ENCODE data around the gene NTSR1.

Gene NTSR1

DNA sequence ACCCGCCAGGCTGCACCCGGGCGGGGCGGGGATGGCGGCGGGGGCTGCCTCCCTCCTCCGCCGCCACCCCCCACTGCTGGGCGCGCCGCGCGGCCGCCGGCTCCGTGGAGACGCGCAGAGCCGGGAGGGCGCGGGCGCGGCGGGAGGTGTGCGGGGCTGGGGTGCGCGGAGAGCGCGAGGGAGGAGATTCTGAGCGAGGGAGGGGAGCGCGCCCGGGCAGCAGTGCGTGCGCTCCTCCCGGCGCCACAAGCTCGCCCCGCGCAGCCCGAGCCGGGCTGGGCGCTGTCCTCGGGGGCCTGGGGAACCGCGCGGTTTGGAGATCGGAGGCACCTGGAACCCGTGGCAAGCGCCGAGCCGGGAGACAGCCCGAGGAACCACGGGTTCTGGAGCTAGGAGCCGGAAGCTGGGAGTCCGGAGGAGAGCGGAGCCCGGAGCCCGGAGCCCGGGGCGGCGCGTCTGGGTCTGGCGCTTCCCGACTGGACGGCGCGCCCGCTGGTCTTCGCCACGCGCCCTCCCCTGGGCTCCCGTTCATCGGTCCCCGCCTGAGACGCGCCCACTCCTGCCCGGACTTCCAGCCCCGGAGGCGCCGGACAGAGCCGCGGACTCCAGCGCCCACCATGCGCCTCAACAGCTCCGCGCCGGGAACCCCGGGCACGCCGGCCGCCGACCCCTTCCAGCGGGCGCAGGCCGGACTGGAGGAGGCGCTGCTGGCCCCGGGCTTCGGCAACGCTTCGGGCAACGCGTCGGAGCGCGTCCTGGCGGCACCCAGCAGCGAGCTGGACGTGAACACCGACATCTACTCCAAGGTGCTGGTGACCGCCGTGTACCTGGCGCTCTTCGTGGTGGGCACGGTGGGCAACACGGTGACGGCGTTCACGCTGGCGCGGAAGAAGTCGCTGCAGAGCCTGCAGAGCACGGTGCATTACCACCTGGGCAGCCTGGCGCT, at the start of gene NTSR1:
Gene NTSR1 (plus strand): TSS at position 246 of the 946 bp plus-strand sequence. CDS start 372 bp downstream, at position 618.
- Mint-ChIP-seq H3K27ac (no peak within 1 kb of the TSS), H3K4me3 (no peak within 1 kb of the TSS), H3K36me3 (ENCODE audit: low read depth) (no peaks in the 10 kb centered on the region), H3K4me1 (ENCODE audit: low read depth) (no peaks in the 10 kb centered on the region), H3K27me3 (ENCODE audit: low read depth) (peaks cover 52% of the 10 kb centered on the region), H3K9me3 (no peaks in the 10 kb centered on the region)

DNA sequence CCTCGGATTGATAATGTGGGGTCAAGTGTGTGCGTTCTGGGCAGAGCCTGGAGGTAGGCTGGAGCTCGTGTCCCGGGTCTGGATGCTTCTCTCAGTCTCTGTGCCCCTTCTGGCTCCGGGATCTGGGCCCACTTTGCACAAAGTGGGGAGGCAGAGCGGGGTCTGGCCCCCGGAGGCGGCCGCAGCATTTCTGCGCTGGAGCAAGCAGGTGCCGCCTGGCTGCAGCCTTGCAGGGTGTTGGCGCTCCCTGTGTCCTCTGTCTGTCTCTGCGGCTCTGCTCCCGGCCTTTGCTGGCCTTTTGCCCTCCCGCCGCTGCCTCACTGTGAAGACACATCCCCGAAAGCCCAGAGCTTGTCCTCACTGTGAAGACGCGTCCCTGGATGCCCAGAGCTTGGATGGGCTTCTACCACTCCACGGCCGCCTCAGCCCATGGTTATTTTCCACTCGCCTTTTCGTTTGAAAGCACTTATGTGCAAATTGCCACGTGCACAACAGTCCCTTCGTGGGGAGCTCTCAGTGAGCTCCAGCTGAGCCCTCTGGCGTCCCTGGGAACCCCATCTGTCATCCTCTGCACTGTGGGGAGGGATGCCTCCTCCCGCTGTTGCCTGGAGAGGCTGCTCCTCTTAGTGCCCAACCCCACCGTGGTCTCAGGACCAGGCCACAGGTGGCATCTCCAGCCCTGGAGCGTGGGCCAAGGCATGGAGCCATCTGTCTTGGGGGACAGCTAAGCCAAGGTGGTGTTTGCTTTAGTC, 49.0 kb upstream of the NTSR1 start:
- no peaks in the 10 kb centered on the region for H3K4me1 Mint-ChIP-seq (ENCODE audit: low read depth)
- H3K27me3 Mint-ChIP-seq (ENCODE audit: low read depth): no peaks in the 10 kb centered on the region
- peaks cover 2% of the 10 kb centered on the region for H3K36me3 Mint-ChIP-seq (ENCODE audit: low read depth)
- no peak overlapping the region for H3K27ac Mint-ChIP-seq
- H3K9me3 Mint-ChIP-seq: no peaks in the 10 kb centered on the region
- no peak overlapping the region for H3K4me3 Mint-ChIP-seq

DNA sequence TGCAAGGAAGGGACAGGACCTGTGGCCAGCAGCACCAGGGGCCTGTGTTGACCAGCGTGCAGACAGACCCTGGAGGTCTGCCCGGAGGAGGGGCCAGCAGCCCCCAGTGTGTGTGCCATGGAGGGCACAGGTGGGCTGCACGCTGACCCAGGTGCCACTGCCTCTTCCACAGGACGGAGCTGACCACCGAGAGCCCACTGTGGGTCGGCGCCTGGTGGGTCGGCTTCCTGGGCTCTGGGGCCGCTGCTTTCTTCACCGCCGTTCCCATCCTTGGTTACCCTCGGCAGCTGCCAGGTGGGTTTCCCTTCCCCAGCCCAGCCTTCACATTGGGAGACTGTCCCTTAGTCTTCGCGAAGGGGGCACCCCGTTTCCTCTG, 48.4 kb upstream of the NTSR1 start:
- Mint-ChIP-seq H3K36me3 (ENCODE audit: low read depth) (peaks cover 2% of the 10 kb centered on the region), H3K27me3 (ENCODE audit: low read depth) (no peaks in the 10 kb centered on the region), H3K9me3 (no peaks in the 10 kb centered on the region), H3K27ac (no peak overlapping the region), H3K4me3 (no peak overlapping the region), H3K4me1 (ENCODE audit: low read depth) (no peaks in the 10 kb centered on the region)

DNA sequence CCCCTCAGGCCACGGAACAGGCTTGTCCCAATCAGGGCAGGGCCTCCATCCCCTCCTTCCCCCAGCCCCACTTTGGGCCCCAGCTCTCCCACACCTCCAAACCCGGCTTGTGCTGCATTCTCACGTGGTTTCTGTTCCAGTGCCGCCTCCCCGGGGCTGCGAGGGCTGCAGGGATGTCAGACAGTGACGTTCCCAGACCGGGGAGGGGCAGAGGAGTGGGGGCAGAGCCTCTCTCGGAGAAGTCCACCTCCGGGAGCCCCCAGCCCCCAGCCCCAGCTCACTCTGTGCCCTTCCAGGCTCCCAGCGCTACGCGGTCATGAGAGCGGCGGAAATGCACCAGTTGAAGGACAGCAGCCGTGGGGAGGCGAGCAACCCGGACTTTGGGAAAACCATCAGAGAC, 47.9 kb upstream of the NTSR1 start:
- Mint-ChIP-seq H3K36me3 (ENCODE audit: low read depth) (peaks cover 2% of the 10 kb centered on the region), H3K27ac (no peak overlapping the region), H3K4me3 (no peak overlapping the region), H3K9me3 (no peaks in the 10 kb centered on the region), H3K27me3 (ENCODE audit: low read depth) (no peaks in the 10 kb centered on the region), H3K4me1 (ENCODE audit: low read depth) (no peaks in the 10 kb centered on the region)

DNA sequence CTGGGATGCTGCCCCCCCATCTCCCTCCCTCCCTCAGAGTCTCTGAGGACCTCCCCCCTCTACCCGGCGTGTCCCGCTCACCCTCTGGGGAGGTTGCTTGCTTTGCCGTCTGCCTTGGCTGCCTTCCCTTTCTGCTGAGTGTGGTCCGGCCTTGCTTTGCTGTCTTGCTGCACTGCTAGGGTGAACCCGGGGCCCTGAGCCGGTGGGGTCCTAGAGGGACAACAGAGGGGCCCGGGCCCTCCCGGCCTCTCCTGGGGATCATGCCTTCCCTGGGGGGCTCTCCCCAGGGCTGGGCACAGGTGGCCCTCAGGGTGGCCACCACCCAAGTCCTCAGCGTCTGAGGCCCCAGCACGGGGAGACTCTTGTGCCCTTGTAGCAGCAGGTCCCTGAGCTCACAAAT, 47.0 kb upstream of the NTSR1 start:
- Mint-ChIP-seq H3K4me1 (ENCODE audit: low read depth) (no peaks in the 10 kb centered on the region), H3K27ac (no peak overlapping the region), H3K9me3 (no peaks in the 10 kb centered on the region)

DNA sequence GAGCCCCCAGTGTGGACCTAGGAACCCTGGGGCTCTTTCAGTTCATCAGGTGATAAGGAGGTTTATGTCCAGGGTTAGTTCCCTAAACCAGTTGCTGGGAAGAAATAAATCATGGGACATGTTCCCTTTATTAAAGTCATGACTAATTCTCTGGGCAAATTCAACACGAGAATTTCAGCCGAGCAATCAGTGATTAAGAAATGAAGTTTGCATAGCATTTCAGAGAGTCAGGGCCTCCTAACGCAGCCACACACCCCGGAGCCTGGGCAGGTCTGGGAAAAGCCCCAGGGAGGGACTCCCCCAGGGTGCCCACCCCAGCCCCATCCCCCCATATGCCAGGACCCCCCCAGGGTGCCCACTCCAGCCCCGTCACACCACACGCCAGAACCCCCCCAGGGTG, 46.2 kb upstream of the NTSR1 start:
- no peaks in the 10 kb centered on the region for H3K9me3 Mint-ChIP-seq
- H3K27ac Mint-ChIP-seq: no peak overlapping the region
- H3K27me3 Mint-ChIP-seq (ENCODE audit: low read depth): no peaks in the 10 kb centered on the region
- no peak overlapping the region for H3K4me3 Mint-ChIP-seq
- peaks cover 2% of the 10 kb centered on the region for H3K36me3 Mint-ChIP-seq (ENCODE audit: low read depth)
- H3K4me1 Mint-ChIP-seq (ENCODE audit: low read depth): no peaks in the 10 kb centered on the region

More for the DNA sequence above, 47.0 kb upstream of the NTSR1 start:
- Mint-ChIP-seq H3K27me3 (ENCODE audit: low read depth) (no peaks in the 10 kb centered on the region), H3K4me3 (no peak overlapping the region), H3K36me3 (ENCODE audit: low read depth) (peaks cover 2% of the 10 kb centered on the region)

DNA sequence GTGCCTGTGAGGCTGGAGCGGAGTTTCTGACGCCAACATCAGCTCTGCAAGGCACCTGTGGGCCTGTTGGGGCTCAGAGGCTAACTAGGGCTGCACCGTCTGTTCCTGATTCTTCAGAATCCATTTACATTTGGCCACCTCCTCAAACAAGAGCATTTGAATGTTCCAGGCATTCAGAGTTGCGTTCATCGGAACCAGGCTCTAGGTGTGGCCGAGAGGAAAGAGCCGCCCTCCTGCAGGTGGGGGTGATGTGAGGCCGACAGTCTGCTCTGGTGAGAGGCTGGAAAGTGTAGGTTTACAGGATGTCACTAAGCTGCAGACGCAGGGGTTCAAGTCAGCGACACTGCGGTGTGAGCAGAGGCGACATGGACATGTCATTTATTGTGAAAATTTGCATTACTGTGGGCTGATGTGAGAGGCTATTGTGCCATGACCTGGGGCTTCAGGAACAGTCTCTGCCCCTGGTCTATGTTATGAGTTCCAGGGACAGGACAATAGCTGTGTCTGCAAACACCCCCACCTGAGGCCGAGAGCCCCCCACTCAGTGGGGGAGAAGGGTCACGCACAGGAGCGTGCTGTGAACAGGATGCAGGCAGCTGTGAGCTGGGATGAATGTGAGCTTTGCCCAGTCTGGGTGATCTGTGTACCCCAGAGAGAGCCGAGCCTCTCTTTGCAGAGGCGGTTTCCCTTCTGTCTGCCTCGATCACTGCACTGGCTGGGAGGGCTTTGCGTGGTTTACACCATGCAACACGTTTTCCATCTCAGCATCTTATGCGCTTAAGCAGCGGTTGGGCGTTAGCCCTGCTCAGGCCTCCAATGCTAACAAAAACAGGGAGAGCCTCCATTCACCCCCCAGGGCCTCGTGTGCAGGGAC, 45.3 kb upstream of the NTSR1 start:
- Mint-ChIP-seq H3K27ac (no peak overlapping the region), H3K4me1 (ENCODE audit: low read depth) (peaks cover 2% of the 10 kb centered on the region), H3K27me3 (ENCODE audit: low read depth) (no peaks in the 10 kb centered on the region), H3K36me3 (ENCODE audit: low read depth) (peaks cover 4% of the 10 kb centered on the region), H3K4me3 (no peak overlapping the region), H3K9me3 (no peaks in the 10 kb centered on the region)

DNA sequence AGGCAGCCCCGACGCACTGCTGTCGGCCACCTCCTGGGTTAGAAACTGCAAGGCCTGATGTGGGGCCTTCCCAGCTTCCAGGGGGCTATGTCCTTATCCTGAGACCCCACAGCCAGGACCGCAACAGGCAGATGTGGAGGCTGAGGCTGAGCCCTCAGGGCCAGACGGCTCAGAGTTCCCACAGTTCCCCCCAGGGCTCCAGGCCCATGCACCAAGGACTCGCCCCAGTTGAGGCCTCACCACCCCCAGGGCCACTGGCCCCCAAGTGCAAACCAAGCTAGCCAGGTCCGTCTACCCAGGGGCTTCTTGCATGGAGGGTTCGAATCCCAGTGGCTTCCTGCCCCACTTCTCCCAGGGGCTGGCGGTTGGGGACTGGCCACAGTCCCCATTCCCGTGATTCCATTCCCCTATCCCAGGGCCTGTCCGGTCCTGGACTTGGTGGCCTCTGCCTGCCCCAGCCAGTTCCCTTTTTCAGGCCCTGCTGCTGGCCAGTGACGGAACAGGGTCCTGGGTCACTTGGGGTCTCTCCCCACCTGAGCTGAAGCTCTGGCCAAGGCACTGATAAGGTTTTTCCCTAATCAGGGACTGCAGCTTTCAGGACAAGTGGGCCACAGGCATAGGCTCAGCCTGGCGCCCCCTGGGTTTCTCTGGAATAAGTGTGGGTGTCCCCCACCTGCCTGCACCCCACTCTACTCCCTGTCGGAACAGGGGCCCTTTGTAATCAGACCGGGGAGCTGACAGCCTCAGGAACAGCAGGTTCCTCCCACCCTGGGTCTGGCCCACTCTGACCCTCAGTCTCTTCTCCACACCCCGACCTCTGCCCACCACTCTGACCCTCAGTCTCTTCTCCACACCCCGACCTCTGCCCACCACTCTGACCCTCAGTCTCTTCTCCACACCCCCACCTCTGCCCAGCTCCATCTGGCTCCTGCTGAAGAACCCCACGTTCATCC, 44.3 kb upstream of the NTSR1 start:
- no peaks in the 10 kb centered on the region for H3K9me3 Mint-ChIP-seq
- no peak overlapping the region for H3K4me3 Mint-ChIP-seq
- peaks cover 5% of the 10 kb centered on the region for H3K36me3 Mint-ChIP-seq (ENCODE audit: low read depth)
- H3K27me3 Mint-ChIP-seq (ENCODE audit: low read depth): no peaks in the 10 kb centered on the region
- H3K27ac Mint-ChIP-seq: no peak overlapping the region
- H3K4me1 Mint-ChIP-seq (ENCODE audit: low read depth): peaks cover 3% of the 10 kb centered on the region

DNA sequence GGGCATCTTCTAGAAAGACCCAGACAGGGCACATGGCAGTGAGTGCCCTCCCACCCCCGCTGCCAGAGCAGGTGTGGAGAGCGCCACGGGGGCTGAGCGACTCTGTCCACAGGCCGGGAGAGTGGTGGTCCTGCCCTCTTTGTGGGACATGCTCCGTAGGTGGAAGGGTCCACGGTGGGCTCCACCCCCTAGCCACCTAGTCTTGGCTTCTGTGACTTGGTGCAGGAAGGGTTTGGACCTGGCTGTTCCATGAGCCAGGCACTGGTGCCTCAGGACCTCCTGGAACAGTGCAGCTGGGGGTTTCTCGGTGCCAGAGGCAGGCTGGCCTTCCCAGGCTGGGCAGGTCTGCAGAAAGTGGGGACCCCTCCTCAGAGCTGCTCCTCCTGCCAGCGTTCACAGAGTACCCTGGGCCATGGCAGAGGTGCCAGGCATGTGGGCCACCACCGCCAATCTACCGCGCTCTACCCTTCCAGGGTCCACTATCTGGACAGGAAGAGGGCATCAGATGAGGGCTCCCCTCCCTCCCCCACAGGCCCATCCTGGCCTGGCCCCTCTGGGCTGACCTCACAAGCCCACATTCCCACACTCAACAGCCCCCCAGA, 43.4 kb upstream of the NTSR1 start:
- Mint-ChIP-seq H3K4me3 (no peak overlapping the region), H3K4me1 (ENCODE audit: low read depth) (peaks cover 4% of the 10 kb centered on the region), H3K36me3 (ENCODE audit: low read depth) (peaks cover 8% of the 10 kb centered on the region), H3K27me3 (ENCODE audit: low read depth) (no peaks in the 10 kb centered on the region), H3K9me3 (no peaks in the 10 kb centered on the region), H3K27ac (no peak overlapping the region)

DNA sequence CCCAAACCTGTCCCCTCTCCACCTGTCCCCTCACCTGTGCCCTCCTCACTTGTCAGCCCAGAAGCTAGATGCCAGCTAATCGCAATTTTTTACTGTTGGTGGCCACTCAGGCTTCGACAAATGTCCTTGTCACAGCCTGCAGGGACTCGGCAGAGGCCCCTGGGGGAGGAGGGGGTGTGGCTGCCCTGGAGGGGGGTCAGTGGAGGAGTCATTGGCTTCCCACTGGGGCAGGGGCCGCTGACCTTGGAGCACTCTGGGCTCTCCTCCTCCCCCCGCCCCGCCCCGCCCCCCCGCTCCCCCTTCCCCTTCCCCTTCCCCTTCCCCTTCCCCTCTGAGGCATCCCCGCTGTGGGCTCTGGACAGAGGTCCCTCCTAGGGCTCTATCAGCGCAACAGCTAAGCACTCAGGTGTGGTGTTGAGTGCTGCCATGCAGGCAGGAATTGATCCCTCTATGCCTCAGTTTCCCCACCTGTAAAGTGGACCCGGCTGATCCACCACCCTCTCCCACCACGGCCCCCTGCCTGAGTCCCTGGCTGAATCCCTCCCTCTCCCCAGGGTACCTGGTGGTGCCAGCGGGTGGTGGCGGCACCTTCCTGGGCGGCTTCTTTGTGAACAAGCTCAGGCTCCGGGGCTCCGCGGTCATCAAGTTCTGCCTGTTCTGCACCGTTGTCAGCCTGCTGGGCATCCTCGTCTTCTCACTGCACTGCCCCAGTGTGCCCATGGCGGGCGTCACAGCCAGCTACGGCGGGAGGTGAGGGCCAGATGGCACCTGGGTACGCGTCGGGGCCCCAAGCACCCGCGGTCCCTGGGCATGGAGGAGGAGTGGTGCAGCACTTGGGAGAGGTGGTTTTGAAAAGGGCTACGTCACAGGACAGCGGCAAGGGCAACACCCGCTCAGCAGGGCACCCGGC, 42.6 kb upstream of the NTSR1 start:
- H3K27ac Mint-ChIP-seq: no peak overlapping the region
- peaks cover 4% of the 10 kb centered on the region for H3K4me1 Mint-ChIP-seq (ENCODE audit: low read depth)
- H3K9me3 Mint-ChIP-seq: no peaks in the 10 kb centered on the region
- H3K27me3 Mint-ChIP-seq (ENCODE audit: low read depth): no peaks in the 10 kb centered on the region
- no peak overlapping the region for H3K4me3 Mint-ChIP-seq
- H3K36me3 Mint-ChIP-seq (ENCODE audit: low read depth): peaks cover 8% of the 10 kb centered on the region

DNA sequence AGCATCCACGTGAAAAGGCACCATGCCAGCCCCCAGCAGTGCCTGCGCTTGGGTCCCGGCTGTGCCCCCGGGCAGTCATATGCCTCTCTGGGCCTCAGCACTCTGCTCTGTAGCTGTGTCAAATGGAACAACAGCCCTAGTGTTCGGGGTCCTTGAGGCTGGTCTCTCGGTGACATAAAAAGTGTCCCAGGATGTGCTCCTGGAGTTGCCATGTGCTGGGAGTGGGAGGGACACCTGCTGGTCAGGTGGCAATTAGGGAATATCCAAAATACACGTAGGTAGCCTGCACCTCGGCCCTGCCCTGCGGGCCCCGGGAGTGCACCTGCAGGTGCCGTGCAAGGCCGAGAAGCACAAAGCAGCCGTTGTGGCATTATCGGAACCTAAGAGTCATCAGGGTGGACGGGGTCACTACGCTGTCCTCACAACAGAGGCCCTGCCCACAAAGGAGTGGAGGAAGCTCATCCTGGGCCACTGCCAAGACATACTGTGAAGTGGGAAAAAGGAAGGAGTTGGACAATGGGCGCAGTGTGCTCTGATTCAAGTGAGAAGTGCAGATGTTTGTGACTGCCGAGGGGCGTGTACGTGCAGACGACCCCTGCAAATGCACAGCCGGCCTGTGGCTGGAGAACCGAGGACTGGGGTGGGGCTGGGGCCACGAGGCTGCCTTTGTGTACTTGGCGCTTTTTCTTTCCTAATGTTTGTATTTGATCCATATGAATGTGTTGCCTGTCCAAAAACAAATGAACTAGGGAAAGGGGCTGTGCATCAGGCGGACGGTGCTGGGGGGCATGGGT, 41.7 kb upstream of the NTSR1 start:
- peaks cover 14% of the 10 kb centered on the region for H3K36me3 Mint-ChIP-seq (ENCODE audit: low read depth)
- H3K4me1 Mint-ChIP-seq (ENCODE audit: low read depth): peaks cover 6% of the 10 kb centered on the region
- no peaks in the 10 kb centered on the region for H3K9me3 Mint-ChIP-seq
- no peak overlapping the region for H3K27ac Mint-ChIP-seq
- H3K4me3 Mint-ChIP-seq: no peak overlapping the region
- H3K27me3 Mint-ChIP-seq (ENCODE audit: low read depth): no peaks in the 10 kb centered on the region

All from T-helper 1 cell treated with Interleukin-12 subunit alpha and Interleukin-12 subunit beta and Interleukin-4 antibody, amounts not matched to agents 30 μg/mL and 1 μg/mL, for 36 hours (primary cell).